ENCODE results near the gene PRDX1. TPM values are rescaled to one million over a fixed set of nuclear protein-coding genes. Genes with fewer than 3 reads are reported as not detected.
A peak's percentile ranks its signal among the peaks of the same experiment; 100 is the strongest.

The PRDX1 gene
- total RNA-seq, 1 experiment from 2014 or later, result 1,108 TPM

DNA sequence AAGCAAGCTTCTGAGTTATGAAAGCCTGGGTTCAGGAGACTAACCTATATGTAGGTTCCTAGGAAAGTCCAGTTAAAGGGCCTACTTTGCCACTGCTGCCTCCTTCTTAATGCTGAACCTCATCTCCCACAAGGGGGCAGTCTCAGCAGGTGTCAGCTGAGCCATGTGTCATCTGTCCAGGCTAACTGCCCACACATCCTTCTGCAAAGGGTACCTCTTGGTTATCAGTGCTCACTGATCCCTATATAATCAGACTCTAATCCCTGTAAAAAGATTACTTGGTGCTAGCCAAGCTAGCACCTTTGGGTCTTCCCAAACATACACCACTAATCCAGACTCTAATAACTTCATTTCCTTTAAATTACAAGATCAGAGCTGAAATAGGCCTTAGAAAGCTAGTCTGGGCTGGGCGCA lies 9.0 kb downstream of the PRDX1 start:
- CTCF ChIA-PET, result interaction anchor here (1.1 kb wide), 1 partner anchor 20 kb away, joined by 3 read pairs; no protein-coding TSS in a partner anchor
- peaks cover 12% of the 10 kb centered on the region for H3K4me1 ChIP-seq (ENCODE audit: insufficient read depth, low read length, poor library complexity, severe bottlenecking)
- no peaks in the 10 kb centered on the region for H3K27me3 ChIP-seq (replicated peaks; ENCODE audit: insufficient read depth, low read depth, low read length, poor library complexity)
- DNase-seq (ENCODE audit: low spot score), result peak; percentile 63
- BruUV-seq (replicated peaks), result no TSS peak
- no peaks in the 10 kb centered on the region for H3K9me3 ChIP-seq (ENCODE audit: low read depth, low read length, poor library complexity, severe bottlenecking)
- intact Hi-C loops (cut with micrococcal nuclease; ENCODE audit: unreplicated experiment), result loop anchor here (1.0 kb wide), 1 partner anchor 58 kb away; no protein-coding TSS in a partner anchor
- POLR2A ChIA-PET (ENCODE audit: low non-redundant PET), result interaction anchor here (0.6 kb wide), 1 partner anchor 9 kb away, joined by 4 read pairs; the partner anchor contains the start of gene PRDX1
- peaks cover 90% of the 10 kb centered on the region for H3K36me3 ChIP-seq (ENCODE audit: insufficient read depth, low read length, poor library complexity, severe bottlenecking)
- H3K27ac ChIP-seq (ENCODE audit: low read depth, low read length, poor library complexity, severe bottlenecking), result no peak overlapping the region
- no peak overlapping the region for H3K4me3 ChIP-seq (ENCODE audit: low read depth, low read length, poor library complexity, severe bottlenecking)
- no peak for TF ChIP-seq EZH2 (IDR thresholded peaks at IDR 0.05; ENCODE audit: borderline replicate concordance, low read depth, low read length, poor library complexity, severe bottlenecking)
- TF ChIP-seq, protein P1, sequence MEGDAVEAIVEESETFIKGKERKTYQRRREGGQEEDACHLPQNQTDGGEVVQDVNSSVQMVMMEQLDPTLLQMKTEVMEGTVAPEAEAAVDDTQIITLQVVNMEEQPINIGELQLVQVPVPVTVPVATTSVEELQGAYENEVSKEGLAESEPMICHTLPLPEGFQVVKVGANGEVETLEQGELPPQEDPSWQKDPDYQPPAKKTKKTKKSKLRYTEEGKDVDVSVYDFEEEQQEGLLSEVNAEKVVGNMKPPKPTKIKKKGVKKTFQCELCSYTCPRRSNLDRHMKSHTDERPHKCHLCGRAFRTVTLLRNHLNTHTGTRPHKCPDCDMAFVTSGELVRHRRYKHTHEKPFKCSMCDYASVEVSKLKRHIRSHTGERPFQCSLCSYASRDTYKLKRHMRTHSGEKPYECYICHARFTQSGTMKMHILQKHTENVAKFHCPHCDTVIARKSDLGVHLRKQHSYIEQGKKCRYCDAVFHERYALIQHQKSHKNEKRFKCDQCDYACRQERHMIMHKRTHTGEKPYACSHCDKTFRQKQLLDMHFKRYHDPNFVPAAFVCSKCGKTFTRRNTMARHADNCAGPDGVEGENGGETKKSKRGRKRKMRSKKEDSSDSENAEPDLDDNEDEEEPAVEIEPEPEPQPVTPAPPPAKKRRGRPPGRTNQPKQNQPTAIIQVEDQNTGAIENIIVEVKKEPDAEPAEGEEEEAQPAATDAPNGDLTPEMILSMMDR (conservative IDR thresholded peaks at IDR 0.05; ENCODE audit: low read depth, low read length), result peak; percentile 78

DNA sequence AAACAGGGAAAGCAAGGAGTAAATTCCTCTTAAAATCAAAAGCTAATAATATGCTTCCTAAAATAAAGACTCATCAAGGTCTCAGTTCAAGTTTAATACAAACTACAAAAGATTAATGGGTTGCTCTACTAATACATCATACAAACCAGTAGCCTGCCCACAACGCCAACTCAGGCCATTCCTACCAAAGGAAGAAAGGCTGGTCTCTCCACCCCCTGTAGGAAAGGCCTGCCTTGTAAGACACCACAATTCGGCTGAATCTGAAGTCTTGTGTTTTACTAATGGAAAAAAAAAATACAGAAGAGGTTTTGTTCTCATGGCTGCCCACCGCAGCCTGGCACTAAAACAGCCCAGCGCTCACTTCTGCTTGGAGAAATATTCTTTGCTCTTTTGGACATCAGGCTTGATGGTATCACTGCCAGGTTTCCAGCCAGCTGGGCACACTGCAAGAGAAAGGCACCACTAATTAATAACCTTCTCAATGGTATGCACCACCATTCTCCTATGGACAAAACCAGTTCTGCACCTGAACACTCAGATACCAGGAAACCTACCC lies 10.6 kb downstream of the PRDX1 start:
- POLR2A ChIA-PET (ENCODE audit: low non-redundant PET), result no interaction called here
- TF ChIP-seq, protein P1 (conservative IDR thresholded peaks at IDR 0.05; ENCODE audit: low read depth, low read length), result no peak
- TF ChIP-seq EZH2 (IDR thresholded peaks at IDR 0.05; ENCODE audit: borderline replicate concordance, low read depth, low read length, poor library complexity, severe bottlenecking), result no peak
- H3K36me3 ChIP-seq (ENCODE audit: insufficient read depth, low read length, poor library complexity, severe bottlenecking), result peaks cover 77% of the 10 kb centered on the region
- CTCF ChIA-PET, result no interaction called here
- DNase-seq (ENCODE audit: low spot score), result no peak
- no peaks in the 10 kb centered on the region for H3K9me3 ChIP-seq (ENCODE audit: low read depth, low read length, poor library complexity, severe bottlenecking)
- BruUV-seq (replicated peaks), result no TSS peak
- no peak overlapping the region for H3K4me3 ChIP-seq (ENCODE audit: low read depth, low read length, poor library complexity, severe bottlenecking)
- no peak overlapping the region for H3K27ac ChIP-seq (ENCODE audit: low read depth, low read length, poor library complexity, severe bottlenecking)
- H3K27me3 ChIP-seq (replicated peaks; ENCODE audit: insufficient read depth, low read depth, low read length, poor library complexity), result no peaks in the 10 kb centered on the region
- intact Hi-C loops (cut with micrococcal nuclease; ENCODE audit: unreplicated experiment), result no loop called here
- no peaks in the 10 kb centered on the region for H3K4me1 ChIP-seq (ENCODE audit: insufficient read depth, low read length, poor library complexity, severe bottlenecking)

DNA sequence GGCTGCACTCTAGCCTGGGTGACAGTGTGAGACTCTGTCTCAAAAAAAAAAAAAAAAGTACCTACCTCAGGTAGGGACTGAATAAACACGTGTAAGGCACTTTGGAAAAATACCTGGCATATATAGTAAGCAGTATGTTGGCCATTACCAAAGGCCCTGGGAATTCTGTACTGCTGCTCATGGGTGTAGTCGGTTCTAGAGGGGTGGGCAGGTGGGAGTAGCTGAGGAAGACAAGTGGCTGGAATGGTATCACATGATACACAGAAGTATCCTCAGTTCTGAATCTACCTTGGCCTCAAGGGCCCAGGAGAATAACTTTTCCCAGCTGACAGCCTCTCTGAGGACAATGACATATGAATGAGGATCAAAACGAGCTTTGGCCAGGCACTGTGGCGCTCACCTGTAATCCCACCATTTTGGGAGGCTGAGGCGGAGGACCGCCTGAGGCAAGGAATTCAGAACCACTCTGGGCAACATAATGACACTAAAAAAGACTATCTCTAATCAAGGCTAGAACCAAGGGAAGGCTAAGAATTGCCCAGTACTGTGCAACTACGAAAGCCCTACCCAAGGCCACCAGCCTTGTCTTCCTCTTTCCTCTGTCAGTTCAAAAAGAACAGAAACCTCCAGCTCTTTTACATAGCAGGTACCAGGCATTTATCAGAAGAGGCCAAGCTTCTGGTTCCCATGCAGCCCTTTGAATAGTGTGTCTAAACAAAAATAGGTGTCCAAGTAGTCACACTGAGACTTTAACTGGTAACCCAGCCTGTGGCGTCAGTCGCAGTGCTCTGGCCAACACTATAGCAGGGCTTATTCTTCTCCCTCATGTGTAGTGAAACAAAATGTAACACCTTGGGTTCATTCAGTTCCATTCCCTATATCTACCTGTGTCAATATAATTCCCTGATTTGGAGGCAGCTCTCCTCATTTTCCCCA lies 11.4 kb downstream of the PRDX1 start:
- intact Hi-C loops (cut with micrococcal nuclease; ENCODE audit: unreplicated experiment), result no loop called here
- CTCF ChIA-PET, result no interaction called here
- no peak for DNase-seq (ENCODE audit: low spot score)
- Histone ChIP-seq H3K27ac (ENCODE audit: low read depth, low read length, poor library complexity, severe bottlenecking) (no peak overlapping the region), H3K36me3 (ENCODE audit: insufficient read depth, low read length, poor library complexity, severe bottlenecking) (peaks cover 70% of the 10 kb centered on the region), H3K4me3 (ENCODE audit: low read depth, low read length, poor library complexity, severe bottlenecking) (no peak overlapping the region), H3K27me3 (replicated peaks; ENCODE audit: insufficient read depth, low read depth, low read length, poor library complexity) (no peaks in the 10 kb centered on the region), H3K4me1 (ENCODE audit: insufficient read depth, low read length, poor library complexity, severe bottlenecking) (no peaks in the 10 kb centered on the region), H3K9me3 (ENCODE audit: low read depth, low read length, poor library complexity, severe bottlenecking) (no peaks in the 10 kb centered on the region)
- BruUV-seq (replicated peaks), result TSS peak; percentile 18
- POLR2A ChIA-PET (ENCODE audit: low non-redundant PET), result no interaction called here
- no peak for TF ChIP-seq EZH2 (IDR thresholded peaks at IDR 0.05; ENCODE audit: borderline replicate concordance, low read depth, low read length, poor library complexity, severe bottlenecking)
- TF ChIP-seq, protein P1 (conservative IDR thresholded peaks at IDR 0.05; ENCODE audit: low read depth, low read length), result no peak

All from A673 (cell line).